Activated T-cell treated with anti-CD3 and anti-CD28 coated beads, Interleukin-2, amount 50 U/mL, for 48 hours (primary cell): Measurements from ENCODE around the gene KRTAP2-3.
"Not testable (repeated sequence)": the region's sequence is repeated elsewhere in the genome, so short reads cannot be mapped to it uniquely, and the experiment has no call there.

Experiments used
- DNase-seq, 2 experiments: peaks; one replicate each; pipeline ENCODE4 v3.0.0-alpha.2; 2020

The KRTAP2-3 gene

DNA sequence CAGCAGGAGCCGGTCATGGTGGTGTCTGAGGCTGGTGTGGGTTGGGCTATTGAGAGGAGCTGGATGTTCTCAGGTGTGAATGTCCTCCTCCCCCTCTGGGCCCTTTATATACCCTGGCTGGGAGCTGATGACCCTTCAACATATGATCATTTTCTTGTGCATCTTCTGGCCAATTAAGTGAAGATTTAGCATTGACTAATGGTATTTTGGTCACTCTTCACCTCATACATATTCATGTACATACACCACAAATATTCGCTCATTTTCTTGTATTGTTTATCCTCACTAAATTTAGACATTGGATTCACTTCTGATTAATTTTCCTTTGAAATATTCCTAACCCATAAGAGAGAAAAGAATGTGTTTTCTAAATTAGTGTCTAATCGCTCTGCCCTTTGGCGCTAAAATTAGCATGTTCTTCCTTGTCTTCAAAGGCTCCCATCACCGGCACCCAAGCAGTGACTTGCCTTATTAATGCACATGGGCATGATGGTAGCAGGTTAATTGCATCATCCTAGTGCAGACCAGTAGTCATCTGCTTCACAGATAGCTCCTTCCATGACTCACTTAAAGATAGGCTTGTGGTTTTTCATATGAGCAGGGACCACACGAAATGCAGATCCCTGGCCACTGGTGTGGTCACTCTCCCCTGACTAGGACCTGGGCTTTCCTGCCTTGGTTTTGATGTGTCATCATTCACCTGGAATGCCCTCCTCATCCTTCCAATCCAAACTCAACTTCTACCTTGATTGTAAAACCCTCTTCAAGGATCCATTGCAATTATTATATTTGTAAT is 6.1 kb upstream of the KRTAP2-3 start, which contains the start of gene KRTAP2-4:
KRTAP2-4 (minus strand) TSS at position 51 of the 796 bp plus-strand sequence; CDS start at position 17, 34 bp downstream.
- no peak for DNase-seq

DNA sequence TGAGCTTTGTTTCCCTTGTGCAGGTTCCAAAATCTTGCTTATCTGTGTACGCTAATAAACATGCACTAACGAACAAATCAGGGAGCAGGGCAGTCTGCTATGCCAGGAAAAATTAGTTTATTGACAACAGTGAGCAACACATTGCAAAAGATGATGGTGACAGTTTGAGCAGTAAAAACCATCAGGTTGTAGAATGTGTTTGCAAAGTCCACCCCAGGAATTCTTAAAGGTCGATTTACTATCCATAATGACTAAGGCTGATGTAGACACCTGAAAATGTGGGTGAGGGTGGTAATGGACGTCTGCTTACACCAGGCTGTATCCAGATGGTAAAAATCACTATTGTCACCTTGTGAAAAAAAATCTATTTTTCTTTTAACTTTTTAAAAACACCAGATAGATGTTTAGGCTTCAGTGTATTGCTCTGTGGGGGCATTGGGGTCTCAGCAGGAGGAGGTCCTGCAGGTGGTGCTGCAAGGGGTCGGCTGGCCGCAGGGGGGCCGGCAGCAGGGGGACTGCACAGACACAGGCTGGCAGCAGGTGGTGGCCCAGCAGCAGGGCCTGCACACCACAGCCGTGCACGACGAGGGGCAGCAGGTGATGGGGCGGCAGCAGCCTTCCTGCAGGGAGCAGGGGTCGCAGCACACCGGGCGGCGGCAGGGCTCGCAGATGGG is 5.2 kb upstream of the KRTAP2-3 start:
- not testable (repeated sequence) for DNase-seq

DNA sequence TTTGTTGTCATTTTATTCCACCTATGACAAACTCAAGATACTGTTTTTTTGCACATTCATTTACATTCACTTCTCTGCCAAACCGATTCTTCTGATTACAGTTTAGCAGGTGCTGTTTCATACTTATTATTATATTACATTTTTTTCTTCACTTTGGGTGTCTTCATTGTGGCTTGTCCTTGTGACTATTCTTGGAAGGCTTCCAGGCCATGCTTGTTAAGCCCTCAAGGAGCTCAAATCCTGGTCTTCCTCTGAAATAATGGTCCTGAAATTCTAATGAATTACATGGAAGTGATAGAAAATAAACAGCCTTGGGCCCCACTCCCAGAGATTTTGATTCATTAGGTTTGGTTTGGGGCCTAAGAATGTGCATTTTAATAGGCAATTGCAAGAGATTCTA is 4.4 kb upstream of the KRTAP2-3 start:
- DNase-seq, result no peak

DNA sequence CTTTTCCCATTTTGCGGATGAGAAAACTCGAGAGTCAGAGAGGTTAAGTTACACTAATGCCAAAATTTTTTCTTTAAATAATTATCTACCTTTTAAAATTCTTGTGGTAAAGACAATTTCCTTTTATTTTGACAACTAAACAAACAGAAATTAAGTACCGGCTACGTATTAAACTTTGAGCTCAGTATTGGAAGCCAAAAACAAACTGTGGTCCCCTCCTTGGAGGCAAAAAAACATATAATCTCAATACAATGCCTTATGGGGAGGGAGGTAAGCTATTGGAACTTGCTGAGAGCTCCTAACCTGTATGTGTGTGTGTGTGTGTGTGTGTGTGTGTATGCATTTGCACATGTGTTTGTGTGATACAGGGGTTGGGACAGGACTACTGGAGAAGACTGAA is 3.5 kb upstream of the KRTAP2-3 start:
- no peak for DNase-seq

DNA sequence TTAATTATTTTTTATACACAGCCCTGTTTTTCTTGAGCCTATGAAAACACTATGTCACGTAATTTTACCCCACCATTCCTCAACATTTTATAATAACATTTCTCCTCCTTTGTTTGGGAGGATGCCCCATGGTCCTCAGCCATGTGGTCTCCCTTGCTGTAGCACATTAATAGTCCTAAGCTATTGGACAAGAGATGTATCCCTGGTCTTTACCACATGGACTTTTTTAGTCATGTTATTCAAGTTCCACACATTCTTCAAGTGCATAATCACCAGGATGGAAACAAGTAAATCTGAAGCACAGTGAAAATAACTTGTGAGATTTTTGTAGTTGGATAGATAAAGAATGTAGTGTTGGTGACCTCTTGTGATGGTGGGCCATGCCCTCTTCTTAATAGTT is 2.0 kb upstream of the KRTAP2-3 start:
- no peak for DNase-seq

DNA sequence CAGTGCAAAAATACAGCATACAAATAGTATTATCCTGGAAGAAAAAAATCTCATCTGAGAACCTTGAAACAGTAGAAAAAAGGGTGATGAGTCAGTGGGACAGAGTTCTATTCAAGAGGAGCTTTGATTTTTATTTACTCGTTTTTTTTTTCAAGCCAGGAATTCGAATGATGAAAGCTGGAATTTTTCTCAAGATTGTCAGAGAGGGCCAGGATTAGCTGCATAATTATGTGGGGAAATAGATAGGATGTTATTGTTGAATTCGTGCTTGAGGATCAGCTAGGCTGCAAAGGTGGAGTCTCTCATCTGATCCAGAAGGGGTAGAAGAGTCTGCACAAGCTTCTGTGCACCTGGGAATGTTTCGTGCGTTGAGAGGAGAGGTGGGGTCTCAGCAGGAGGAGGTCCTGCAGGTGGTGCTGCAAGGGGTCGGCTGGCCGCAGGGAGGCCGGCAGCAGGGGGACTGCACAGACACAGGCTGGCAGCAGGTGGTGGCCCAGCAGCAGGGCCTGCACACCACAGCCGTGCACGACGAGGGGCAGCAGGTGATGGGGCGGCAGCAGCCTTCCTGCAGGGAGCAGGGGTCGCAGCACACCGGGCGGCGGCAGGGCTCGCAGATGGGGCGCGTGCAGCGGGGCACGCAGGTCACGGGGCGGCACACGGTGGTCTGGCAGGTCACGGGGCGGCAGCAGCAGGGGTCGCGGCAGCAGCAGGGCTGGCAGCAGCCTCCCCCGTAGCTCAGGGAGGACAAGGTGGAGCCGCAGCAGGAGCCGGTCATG is 450 bp downstream of the KRTAP2-3 start:
- not testable (repeated sequence) for DNase-seq

DNA sequence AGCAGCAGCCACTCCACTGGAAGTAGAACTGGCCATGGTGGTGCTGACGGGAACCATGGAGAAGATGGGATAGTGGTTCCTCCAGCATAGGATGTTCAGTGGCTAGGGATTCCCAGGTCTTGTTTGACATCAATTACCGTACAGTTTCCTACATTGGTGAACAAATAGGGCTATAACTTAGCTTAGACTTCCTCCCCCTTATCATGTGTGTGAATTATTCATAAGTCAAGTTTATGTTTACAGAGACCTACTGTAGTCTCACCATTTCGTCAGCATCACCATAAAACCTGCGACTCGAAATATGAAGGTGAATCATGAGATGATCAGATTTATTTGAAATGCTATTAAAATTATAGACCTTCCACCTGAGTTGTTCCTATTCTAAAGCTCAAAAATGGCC is 1.2 kb downstream of the KRTAP2-3 start:
- no peak for DNase-seq

DNA sequence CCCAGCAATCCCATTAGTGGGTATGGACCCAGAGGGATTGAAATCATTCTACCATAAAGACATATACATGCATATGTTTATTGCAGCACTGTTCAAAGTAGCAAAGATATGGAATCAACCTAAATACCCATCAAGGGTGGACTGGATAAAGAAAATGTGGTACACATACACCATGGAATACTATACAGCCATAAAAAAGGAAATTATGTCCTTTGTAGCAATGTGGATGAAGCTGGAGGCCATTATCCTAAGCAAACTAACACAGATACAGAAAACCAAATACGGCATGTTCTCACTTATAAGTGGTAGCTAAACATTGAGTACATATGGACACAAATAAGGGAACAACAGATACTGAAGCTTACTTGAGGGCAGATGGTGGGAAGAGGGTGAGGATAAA is 2.4 kb downstream of the KRTAP2-3 start:
- DNase-seq, result no peak

DNA sequence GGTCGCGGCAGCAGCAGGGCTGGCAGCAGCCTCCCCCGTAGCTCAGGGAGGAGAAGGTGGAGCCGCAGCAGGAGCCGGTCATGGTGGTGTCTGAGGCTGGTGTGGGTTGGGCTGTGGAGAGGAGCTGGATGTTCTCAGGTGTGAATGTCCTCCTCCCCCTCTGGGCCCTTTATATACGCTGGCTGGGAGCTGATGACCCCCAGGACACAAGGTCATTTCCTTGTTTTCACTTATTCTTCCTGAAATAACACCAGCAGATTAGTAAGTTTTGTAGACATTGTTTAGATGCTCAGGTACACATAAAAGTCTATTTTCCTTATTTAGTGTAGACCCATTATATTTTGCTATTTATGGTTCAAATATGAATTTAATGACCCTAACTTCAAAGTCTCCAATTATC is 4.8 kb downstream of the KRTAP2-3 start, which contains the start of gene KRTAP2-2:
KRTAP2-2 (minus strand) TSS at position 101 of the 400 bp plus-strand sequence; CDS start at position 82, 19 bp downstream.
- not testable (repeated sequence) for DNase-seq

DNA sequence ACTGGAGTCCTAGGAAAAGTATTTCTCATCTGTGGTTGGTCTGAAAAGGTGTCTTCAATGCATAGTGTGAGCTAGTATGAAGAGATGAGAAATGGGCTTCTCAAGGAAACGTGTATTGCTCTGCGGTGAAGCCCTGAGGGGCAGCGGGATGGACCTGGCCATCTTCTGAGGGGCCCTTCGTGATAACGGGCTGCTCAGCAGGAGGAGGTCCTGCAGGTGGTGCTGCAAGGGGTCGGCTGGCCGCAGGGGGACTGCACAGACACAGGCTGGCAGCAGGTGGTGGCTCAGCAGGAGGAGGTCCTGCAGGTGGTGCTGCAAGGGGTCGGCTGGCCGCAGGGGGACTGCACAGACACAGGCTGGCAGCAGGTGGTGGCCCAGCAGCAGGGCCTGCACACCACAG is 5.4 kb downstream of the KRTAP2-3 start:
- DNase-seq, result not testable (repeated sequence)

DNA sequence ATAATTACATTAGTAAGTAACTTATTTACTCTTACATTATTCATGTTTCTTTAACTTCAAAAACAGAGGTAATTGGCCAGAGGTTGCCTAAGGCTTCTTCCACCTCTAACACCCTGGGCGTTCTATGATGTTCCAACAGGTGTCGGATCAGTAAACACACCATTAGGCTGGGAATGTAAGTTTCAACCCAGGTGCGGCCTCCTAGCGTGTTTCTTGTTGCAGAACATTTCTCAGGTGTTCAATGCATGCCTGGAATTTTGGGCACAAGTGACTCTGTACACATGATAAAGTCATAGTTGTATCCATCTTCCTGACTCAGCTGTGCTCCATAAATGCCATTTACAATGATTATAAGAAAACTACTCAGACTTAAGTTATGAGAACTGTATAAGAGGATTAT is 5.9 kb downstream of the KRTAP2-3 start:
- DNase-seq, result no peak

DNA sequence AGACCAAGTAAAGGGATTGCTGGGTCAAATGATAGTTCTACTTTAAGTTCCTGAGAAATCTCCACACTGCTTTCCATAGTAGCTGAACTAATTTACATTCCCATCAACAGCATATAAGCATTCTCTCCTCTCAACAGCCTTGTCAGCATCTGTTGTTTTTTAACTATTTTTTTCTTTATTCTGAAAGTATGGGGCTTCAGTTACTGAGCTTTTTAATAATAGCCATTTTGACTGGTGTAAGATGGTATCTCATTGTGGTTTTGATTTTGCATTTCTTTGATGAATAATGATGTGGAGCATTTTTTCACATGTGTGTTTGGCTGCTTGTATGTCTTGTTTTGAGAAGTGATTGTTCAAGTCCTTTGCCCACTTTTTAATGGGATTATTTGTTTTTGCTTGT is 7.3 kb downstream of the KRTAP2-3 start:
- no peak for DNase-seq

DNA sequence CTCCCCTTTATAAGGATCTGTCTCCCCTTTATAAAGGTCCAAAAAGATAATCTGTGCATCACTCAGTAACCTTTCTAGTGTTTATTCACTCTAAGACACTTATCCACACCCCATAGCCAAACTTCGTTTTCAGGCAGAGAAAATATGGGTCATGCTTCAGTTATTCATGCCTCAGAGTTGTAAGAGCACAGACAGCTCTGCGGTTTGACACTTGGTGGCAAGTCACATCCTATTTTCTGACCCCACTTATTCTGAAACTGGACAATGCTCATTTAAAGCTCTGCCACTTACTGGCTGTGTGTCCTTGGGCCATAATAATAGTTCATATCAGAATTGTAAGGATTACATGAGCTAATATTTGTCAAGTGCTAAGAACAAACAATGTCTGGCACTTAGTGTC is 10.8 kb downstream of the KRTAP2-3 start:
- DNase-seq, result no peak

DNA sequence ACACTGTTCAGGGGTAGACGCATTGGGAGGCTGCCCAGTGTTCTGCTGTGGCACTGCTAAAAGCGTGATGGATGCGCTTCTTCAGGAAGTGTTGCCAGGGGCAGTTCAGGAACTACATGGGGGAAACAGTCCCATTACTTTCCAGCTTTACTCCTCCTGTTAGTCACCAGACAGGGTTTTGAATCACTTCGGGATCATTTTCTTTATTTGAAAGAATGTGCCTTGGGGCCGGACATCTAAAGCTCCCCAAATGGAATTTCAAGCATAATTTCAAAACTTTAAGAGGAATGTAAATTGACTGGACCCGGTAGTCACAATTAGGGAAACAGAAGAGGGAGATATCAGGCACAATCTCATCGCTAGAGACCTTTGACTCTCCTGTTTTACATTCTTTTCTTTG is 11.5 kb downstream of the KRTAP2-3 start:
- no peak for DNase-seq

DNA sequence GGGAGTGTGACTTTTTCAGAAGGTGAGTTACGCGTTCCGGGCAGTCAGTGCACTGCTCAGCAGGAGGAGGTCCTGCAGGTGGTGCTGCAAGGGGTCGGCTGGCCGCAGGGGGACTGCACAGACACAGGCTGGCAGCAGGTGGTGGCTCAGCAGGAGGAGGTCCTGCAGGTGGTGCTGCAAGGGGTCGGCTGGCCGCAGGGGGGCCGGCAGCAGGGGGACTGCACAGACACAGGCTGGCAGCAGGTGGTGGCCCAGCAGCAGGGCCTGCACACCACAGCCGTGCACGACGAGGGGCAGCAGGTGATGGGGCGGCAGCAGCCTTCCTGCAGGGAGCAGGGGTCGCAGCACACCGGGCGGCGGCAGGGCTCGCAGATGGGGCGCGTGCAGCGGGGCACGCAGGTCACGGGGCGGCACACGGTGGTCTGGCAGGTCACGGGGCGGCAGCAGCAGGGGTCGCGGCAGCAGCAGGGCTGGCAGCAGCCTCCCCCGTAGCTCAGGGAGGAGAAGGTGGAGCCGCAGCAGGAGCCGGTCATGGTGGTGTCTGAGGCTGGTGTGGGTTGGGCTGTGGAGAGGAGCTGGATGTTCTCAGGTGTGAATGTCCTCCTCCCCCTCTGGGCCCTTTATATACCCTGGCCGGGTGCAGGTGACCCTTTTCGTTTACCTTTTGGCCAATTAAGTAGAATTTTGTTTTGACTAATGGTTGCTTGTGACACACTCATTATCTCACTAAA is 13.0 kb downstream of the KRTAP2-3 start, which contains the start of gene KRTAP2-1:
KRTAP2-1 (minus strand) TSS at position 582 of the 731 bp plus-strand sequence; CDS start at position 533, 49 bp downstream.
- DNase-seq, result not testable (repeated sequence)

DNA sequence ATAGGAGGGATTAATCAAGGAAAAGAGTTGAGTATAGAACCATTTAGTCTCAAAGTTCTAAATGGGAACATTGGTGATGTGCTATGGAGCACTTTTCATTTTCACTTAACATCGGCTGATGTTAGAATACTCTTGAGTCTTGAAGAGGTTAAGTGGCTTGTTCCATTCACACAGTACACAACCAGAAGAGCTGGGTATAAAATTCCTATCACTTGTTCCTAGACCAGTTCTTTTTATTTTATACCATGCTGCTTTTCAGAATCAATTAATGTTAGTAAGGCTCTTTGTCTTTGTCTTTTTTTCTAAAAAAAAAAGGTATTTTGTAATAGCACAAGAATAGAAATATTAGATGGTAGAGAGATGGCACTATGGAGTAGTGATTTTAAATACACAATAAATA is 17.0 kb downstream of the KRTAP2-3 start:
- no peak for DNase-seq

DNA sequence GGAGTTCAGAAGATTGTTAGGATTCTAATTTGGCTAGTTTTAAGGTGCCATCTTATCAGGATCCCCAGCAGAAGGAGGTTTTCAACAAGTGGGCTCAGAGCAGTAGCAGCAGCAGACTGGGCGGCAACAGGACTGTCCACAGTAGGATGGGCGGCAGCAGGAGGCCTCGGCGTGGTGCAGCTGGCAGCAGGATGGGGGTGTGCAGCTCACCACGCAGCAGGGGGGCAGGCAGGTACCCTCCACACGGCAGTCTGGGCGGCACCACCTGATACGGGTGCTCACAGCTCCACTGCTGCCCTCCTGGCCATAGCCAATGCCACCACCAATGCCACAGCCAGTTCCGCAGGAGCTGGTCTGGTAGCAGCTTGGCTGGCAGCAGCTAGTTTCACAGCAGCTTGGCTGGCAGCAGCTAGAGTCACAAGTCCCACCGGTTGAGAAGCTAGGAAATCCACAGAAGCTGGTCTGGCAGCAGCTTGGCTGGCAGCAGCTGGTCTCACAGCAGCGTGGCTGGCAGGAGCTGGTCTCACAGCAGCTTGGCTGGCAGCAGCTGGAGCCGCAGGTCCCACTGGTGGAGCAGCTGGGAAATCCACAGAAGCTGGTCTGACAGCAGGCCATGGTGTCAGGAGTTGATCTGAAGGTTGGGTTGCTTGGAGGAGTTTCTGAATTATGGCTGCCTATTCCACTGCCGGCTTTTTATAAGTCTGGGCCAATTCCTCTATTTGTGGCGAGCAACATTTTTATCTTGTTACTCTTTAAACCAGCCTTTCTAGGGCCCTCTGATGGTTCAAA is 18.9 kb downstream of the KRTAP2-3 start, which contains the start of gene KRTAP1-1:
KRTAP1-1 (minus strand) TSS at position 668 of the 789 bp plus-strand sequence; CDS start at position 615, 53 bp downstream.
- DNase-seq, result not testable (repeated sequence)

DNA sequence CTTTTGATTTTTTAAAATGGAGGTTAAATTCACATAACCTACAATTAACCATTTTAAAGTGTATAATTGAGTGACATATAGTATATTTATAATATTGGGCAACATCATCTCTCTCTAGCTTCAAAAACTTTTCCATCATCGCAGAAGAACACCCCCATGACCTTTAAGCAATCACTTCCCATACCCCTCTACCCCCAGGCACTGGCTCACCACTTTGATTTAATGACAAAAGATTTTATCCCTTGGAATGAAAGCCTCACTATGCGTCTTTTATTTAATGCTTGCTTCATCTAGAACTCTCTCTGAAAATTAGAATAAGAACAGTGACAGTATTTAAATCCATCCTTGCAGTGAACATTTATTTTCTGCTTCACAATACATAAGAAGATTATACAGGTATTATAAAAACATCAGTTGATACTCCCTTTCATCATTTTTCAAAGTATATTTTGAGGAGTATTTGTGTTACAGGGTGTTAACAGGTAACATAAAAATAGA is 22.0 kb downstream of the KRTAP2-3 start:
- no peak for DNase-seq

DNA sequence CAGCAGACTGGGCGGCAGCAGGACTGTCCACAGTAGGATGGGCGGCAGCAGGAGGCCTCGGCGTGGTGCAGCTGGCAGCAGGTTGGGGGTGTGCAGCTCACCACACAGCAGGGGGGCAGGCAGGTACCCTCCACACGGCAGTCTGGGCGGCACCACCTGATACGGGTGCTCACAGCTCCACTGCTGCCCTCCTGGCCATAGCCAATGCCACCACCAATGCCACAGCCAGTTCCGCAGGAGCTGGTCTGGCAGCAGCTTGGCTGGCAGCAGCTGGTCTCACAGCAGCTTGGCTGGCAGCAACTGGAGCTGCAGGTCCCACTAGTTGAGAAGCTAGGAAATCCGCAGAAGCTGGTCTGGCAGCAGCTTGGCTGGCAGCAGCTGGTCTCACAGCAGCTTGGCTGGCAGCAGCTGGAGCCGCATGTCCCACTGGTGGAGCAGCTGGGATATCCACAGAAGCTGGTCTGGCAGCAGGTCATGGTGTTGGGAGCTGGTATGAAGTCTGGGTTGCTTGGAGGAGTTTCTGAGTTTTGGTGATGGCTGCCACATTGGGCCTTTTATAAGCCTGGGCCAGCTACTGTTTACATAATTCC is 25.5 kb downstream of the KRTAP2-3 start, which contains the start of gene KRTAP1-3:
KRTAP1-3 (minus strand) TSS at position 529 of the 590 bp plus-strand sequence; CDS start at position 476, 53 bp downstream.
- not testable (repeated sequence) for DNase-seq

DNA sequence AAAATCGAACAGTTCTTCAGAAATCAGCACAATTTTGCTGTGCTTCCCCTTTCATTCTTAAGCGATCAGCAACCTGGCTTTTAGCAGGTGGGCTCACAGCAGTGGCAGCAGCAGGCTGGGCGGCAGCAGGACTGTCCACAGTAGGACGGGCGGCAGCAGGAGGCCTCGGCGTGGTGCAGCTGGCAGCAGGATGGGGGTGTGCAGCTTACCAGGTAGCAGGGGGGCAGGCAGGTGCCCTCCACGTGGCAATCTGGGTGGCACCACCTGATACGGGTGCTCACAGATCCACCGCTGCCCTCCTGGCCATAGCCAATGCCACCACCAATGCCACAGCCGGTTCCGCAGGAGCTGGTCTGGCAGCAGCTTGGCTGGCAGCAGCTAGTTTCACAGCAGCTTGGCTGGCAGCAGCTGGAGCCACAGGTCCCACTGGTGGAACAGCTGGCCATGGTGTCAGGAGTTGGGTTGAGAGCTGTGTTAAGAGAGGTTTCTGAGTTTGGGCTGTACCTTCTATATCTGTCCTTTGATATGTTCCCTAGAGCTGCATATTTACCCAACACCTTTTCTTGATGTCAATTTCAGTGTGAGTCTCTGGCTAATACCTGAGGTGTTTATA is 30.2 kb downstream of the KRTAP2-3 start, which contains the start of gene KRTAP1-4:
KRTAP1-4 (minus strand) TSS at position 563 of the 613 bp plus-strand sequence; CDS start at position 446, 117 bp downstream.
- DNase-seq, result no peak
